ENCODE data around the gene PLIN4.

- no peak for TF ChIP-seq CTCF (IDR thresholded peaks at IDR 0.05)
- no peak for TF ChIP-seq POLR2A (IDR thresholded peaks at IDR 0.05)
Measured at GRCh38 chr19:4521170-4521887, 3.0 kb upstream of the PLIN4 start.
